Measurements from ENCODE around the gene TMED7.

TMED7 gene

DNA sequence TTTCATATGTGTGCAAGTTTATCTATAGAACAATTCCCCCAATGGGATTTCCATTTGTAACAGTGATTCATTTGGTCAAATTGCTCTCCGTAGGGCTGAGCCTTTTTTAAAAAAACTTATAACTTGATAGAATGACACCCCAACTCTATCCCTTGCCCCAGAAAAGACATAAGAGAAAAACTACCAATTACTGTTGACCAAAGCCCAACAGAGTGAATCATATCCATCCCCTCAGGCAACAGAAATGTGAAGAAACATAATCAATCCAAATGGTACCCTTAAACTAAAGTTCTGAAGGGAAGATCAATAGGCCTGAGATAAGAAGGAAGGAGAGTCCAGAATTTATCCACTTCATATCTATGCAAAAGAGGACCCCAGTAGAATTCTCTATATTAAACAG is 41.3 kb downstream of the TMED7 start:
- DNase-seq (ENCODE audit: low read depth in 2 of 2, low spot score in 1 of 2), result no peak

DNA sequence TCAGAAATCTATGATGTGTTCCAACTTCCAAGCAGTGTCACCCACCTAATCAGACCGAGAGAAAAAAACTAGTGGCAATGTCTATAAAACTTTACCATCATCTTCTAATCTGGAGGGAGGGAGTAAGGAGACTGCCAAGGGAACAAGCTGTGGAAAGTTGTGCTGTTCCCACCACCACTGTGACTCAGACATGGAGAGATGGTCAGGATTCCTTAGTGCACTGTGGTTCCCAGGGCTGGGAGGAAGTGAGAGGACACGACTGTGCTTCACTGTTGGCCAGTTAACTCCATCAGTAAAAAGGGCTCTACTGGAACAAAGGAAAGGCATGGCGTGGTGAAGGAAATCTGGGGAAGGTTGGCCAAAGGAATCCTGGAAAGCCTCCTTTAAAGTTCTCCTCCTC is 42.4 kb downstream of the TMED7 start:
- no peak for DNase-seq (ENCODE audit: low read depth in 2 of 2, low spot score in 1 of 2)

GRCh38 chr5:115580941-115581340 is 44.9 kb downstream of the TMED7 start:
- DNase-seq (ENCODE audit: low read depth in 2 of 2, low spot score in 1 of 2), result no peak

- no peak for DNase-seq (ENCODE audit: low read depth in 2 of 2, low spot score in 1 of 2)
Observed at GRCh38 chr5:115579747-115580173, 46.1 kb downstream of the TMED7 start.

GRCh38 chr5:115579216-115579615 is 46.6 kb downstream of the TMED7 start:
- DNase-seq (ENCODE audit: low read depth in 2 of 2, low spot score in 1 of 2), result no peak

DNA sequence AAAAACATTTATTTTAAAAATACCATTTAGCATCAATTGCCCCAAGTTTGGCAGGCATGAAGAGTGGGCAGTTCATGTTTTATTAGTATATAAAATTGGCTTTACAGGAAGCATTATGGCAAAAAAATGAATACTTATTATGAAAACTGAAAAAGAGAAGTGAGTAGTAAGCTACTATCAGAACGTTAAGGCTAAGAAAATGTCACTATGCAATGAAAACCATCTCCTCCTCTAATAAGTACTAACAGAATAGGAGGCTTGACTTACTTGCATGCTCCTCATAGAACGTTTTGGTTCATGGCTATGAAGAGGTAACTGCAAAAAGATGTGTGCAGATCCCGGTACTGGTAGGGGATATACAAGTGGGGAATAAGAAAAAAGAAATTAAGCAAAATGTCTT is 47.2 kb downstream of the TMED7 start:
- DNase-seq (ENCODE audit: low read depth in 2 of 2, low spot score in 1 of 2), result no peak

- DNase-seq (ENCODE audit: low read depth in 2 of 2, low spot score in 1 of 2), result no peak
Observed at GRCh38 chr5:115577741-115578140, 48.1 kb downstream of the TMED7 start.

DNA sequence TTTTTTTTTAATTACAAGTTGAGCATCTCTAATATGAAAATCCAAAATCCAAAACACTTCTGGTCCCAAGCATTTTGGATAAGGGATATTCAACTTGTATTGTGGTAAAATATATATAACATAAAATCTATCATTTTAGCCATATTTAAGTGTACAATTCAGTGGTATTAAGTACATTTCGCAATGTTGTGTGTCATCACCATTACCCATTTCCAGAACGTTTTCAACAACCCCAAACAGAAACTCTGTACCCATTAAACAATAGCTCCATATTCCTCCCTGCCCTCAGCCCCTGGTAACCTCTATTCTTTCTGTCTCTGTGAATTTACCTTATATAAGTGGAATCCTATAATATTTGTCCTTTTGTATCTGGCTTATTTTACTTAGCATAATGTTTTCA is 48.5 kb downstream of the TMED7 start:
- no peak for DNase-seq (ENCODE audit: low read depth in 2 of 2, low spot score in 1 of 2)

- DNase-seq (ENCODE audit: low read depth in 2 of 2, low spot score in 1 of 2), result no peak
Observed at GRCh38 chr5:115575167-115576070, 50.4 kb downstream of the TMED7 start.

DNA sequence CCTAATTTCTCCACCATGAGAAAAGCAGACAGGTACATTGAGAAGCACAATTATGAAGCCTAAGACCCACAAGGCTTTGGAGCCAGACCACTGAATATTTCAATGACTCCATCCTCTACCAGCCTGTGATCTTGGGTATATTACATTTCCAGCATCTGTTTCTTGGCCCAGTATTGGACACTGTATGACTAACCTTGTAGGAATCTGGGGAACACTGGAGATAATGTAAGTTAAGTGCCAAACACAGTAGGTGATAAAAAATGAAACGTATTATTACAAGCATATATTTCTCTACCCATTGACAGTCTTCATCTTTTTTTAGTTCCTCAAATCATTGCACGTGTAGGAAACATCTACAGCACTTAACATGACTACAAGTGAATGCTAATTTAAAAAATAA is 52.7 kb downstream of the TMED7 start:
- no peak for DNase-seq (ENCODE audit: low read depth in 2 of 2, low spot score in 1 of 2)

- no peak for DNase-seq (ENCODE audit: low read depth in 2 of 2, low spot score in 1 of 2)
Observed at GRCh38 chr5:115571441-115571878, 54.4 kb downstream of the TMED7 start.

- no peak for DNase-seq (ENCODE audit: low read depth in 2 of 2, low spot score in 1 of 2)
Observed at GRCh38 chr5:115568668-115569067, 57.2 kb downstream of the TMED7 start.

DNA sequence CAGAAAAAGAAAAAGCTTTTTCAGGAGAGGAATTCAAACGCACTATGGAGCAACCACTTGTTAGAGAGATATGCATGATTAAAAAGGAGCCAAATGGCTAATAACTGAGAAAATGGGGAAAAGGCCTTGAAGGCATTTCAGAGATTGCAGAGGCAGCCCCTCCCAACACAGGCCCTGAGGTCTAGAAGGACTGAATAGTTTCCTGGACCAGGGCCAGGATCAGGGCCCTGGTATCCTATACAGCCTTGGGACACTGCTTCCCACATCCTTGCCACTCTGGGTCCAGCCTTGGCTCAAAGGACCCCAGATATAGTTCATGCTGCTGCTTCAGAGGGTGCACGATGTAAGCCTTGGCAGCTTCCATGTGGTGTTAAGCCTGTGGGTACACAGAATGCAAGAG is 60.6 kb downstream of the TMED7 start:
- DNase-seq (ENCODE audit: low read depth in 2 of 2, low spot score in 1 of 2), result no peak

Measured in stimulated activated CD8-positive, alpha-beta memory T cell treated with anti-CD3 and anti-CD28 coated beads, Interleukin-4, amount 100 ng/mL, for 1 hour (primary cell).